CD4-positive, alpha-beta T cell (primary cell): Measurements from ENCODE around the gene HSDL1. TPM values are rescaled to one million over a fixed set of nuclear protein-coding genes. Genes with fewer than 3 reads are reported as not detected.

Experiments
- ATAC-seq: fragments of 200-7000 bp; cut with Tn5 transposase; one replicate; pipeline ENCODE4 v1.10.0; 2022; ENCODE audit warnings: mild to moderate bottlenecking; ENCODE audit not compliant: poor library complexity
- CTCF ChIA-PET: fragments of 350-600 bp; sonication (Branson Sonifier 250); formaldehyde crosslinking; loops from one replicate; lab custom pipeline; 2021; ENCODE audit warnings: antibody characterized with exemption, inconsistent platforms; lab: Charles Lee
- POLR2A ChIA-PET: fragments of 350-600 bp; sonication (Branson Sonifier 250); formaldehyde crosslinking; loops from one replicate; lab custom pipeline; 2021; ENCODE audit warnings: antibody characterized with exemption, inconsistent platforms; lab: Charles Lee
- DNase-seq, 14 experiments: peaks; one replicate each; pipeline ENCODE4 v3.0.0-alpha.2; 2013 to 2020; ENCODE audit warnings: mixed read lengths in 2 of 14
- H3K27ac ChIP-seq, 2 donors: one replicate each; pipeline versions ENCODE4 v1.5.1 to v1.7.0; 2013; ENCODE audit warnings: low read length in 2 of 2, low read depth in 1 of 2, mild to moderate bottlenecking in 1 of 2
- H3K27me3 ChIP-seq, 2 experiments: 1 replicate in 1 of 2; 2 replicates in 1 of 2; pipeline versions ENCODE4 v1.6.1 to v1.7.0; 2013; ENCODE audit warnings: low read length in 2 of 2, control low read depth in 1 of 2, mild to moderate bottlenecking in 1 of 2, moderate library complexity in 1 of 2; ENCODE audit not compliant: insufficient read depth in 2 of 2, control insufficient read depth in 1 of 2
- H3K36me3 ChIP-seq: one replicate; pipeline ENCODE4 v1.6.1; 2013; ENCODE audit warnings: low read length, control low read depth; ENCODE audit not compliant: insufficient read depth
- H3K4me1 ChIP-seq: one replicate; pipeline ENCODE4 v1.6.1; 2013; ENCODE audit warnings: low read length, control low read depth; ENCODE audit not compliant: insufficient read depth
- H3K4me3 ChIP-seq: one replicate; pipeline ENCODE4 v1.5.1; 2013; ENCODE audit warnings: mild to moderate bottlenecking, low read length, moderate library complexity
- H3K9me3 ChIP-seq, 2 experiments: 1 replicate in 1 of 2; 2 replicates in 1 of 2; pipeline versions ENCODE4 v1.6.1 to v1.7.0; 2013; ENCODE audit warnings: low read length in 2 of 2, mild to moderate bottlenecking in 2 of 2, control low read depth in 1 of 2, moderate library complexity in 1 of 2; ENCODE audit not compliant: control insufficient read depth in 1 of 2, insufficient read depth in 1 of 2
- H3K27ac Mint-ChIP-seq: one replicate; pipeline ENCODE4 v1.8.0; 2020; ENCODE audit warnings: mixed read lengths
- H3K27me3 Mint-ChIP-seq: one replicate; pipeline ENCODE4 v1.8.0; 2021; ENCODE audit warnings: mixed read lengths
- H3K36me3 Mint-ChIP-seq: one replicate; pipeline ENCODE4 v1.8.0; 2021; ENCODE audit warnings: low read depth, mixed read lengths
- H3K4me1 Mint-ChIP-seq: one replicate; pipeline ENCODE4 v1.8.0; 2021; ENCODE audit warnings: low read depth, mixed read lengths
- H3K4me3 Mint-ChIP-seq: one replicate; pipeline ENCODE4 v1.8.0; 2020; ENCODE audit warnings: mild to moderate bottlenecking, mixed read lengths
- H3K9me3 Mint-ChIP-seq: one replicate; pipeline ENCODE4 v1.8.0; 2020; ENCODE audit warnings: mixed read lengths
- CTCF ChIP-seq: fragments of 200-600 bp; IDR thresholded peaks from one replicate; pipeline ENCODE4 v1.8.0; 2022; ENCODE audit warnings: antibody characterized with exemption, mild to moderate bottlenecking
- intact Hi-C, 2 experiments: fragments of 100-400 bp; cut with DNase I in 1 of 2; cut with micrococcal nuclease in 1 of 2; formaldehyde crosslinking; loops; one replicate each; pipeline versions ENCODE4 v1.15.1 to v1.9.0; 2023 to 2025; cut with DNase I, micrococcal nuclease
- total RNA-seq, 174 experiments: library from RNA in 2 of 174; stranded (reverse) in 2 of 174; gene quantifications; one replicate each; pipeline ENCODE4 v1.2.3 and lab custom pipeline; 2021 to 2026

Gene HSDL1
- total RNA-seq, 2 experiments from 2014 or later = 9.4 to 12.1 TPM

GRCh38 chr16:84103678-84104077 is 41.3 kb downstream of the HSDL1 start:
- no peak for TF ChIP-seq CTCF
- Mint-ChIP-seq H3K4me1 (peaks cover 58% of the 10 kb centered on the region), H3K27me3 (no peaks in the 10 kb centered on the region), H3K27ac (no peak overlapping the region), H3K36me3 (peaks cover 72% of the 10 kb centered on the region), H3K9me3 (no peaks in the 10 kb centered on the region), H3K4me3 (no peak overlapping the region)
- Histone ChIP-seq H3K9me3 (no peaks in the 10 kb centered on the region), H3K27ac (no peak overlapping the region), H3K36me3 (peaks cover 33% of the 10 kb centered on the region), H3K4me1 (peaks cover 28% of the 10 kb centered on the region), H3K27me3 (no peaks in the 10 kb centered on the region), H3K4me3 (no peak overlapping the region)
- POLR2A ChIA-PET = no interaction called here
- no peak for ATAC-seq
- no peak for DNase-seq
- intact Hi-C loops = no loop called here
- CTCF ChIA-PET = interaction anchor here (0.6 to 2.5 kb wide), 2 partner anchors 14 to 83 kb away, joined by 3 to 9 read pairs; partner anchors contain the start of gene TAF1C

GRCh38 chr16:84098939-84099338 is 46.0 kb downstream of the HSDL1 start:
- Mint-ChIP-seq H3K27me3 (no peaks in the 10 kb centered on the region), H3K27ac (peak overlapping the region; percentile 59), H3K9me3 (no peaks in the 10 kb centered on the region), H3K4me1 (peaks cover 27% of the 10 kb centered on the region), H3K36me3 (peaks cover 90% of the 10 kb centered on the region), H3K4me3 (no peak overlapping the region)
- H3K27me3 ChIP-seq = no peaks in the 10 kb centered on the region
- peaks cover 2% of the 10 kb centered on the region for H3K4me1 ChIP-seq
- ChIA-PET CTCF (interaction anchor here (1.2 kb wide), 1 partner anchor 18 kb away, joined by 3 read pairs; no protein-coding TSS in a partner anchor), POLR2A (no interaction called here)
- DNase-seq (no peak), ATAC-seq (no peak)
- no peak overlapping the region for H3K27ac ChIP-seq
- no peaks in the 10 kb centered on the region for H3K9me3 ChIP-seq
- H3K36me3 ChIP-seq = peaks cover 58% of the 10 kb centered on the region
- TF ChIP-seq CTCF = no peak
- no peak overlapping the region for H3K4me3 ChIP-seq
- intact Hi-C loops = no loop called here

- Histone ChIP-seq H3K27me3 (no peaks in the 10 kb centered on the region), H3K4me1 (no peaks in the 10 kb centered on the region), H3K9me3 (no peaks in the 10 kb centered on the region), H3K36me3 (peaks cover 79% of the 10 kb centered on the region), H3K27ac (no peak overlapping the region), H3K4me3 (no peak overlapping the region)
- ChIA-PET POLR2A (no interaction called here), CTCF (interaction anchor here (0.7 to 1.2 kb wide), 3 partner anchors 12 to 90 kb away, joined by 3 to 5 read pairs (median 4); partner anchors contain the start of gene TAF1C)
- Mint-ChIP-seq H3K27me3 (no peaks in the 10 kb centered on the region), H3K4me3 (no peak overlapping the region), H3K9me3 (no peaks in the 10 kb centered on the region), H3K36me3 (peaks cover 97% of the 10 kb centered on the region), H3K27ac (no peak overlapping the region), H3K4me1 (peaks cover 12% of the 10 kb centered on the region)
- no peak for ATAC-seq
- intact Hi-C loops = no loop called here
- no peak for TF ChIP-seq CTCF
- DNase-seq = no peak
Measured at GRCh38 chr16:84096447-84097005, 48.5 kb downstream of the HSDL1 start.
